HEK293 (cell line): ENCODE measurements around the gene CCSER2.

Source experiments
- CTCF ChIA-PET: fragments of 350-600 bp; formaldehyde crosslinking; extraction: SDS; loops from one replicate; lab custom pipeline; 2021; ENCODE audit warnings: antibody characterized with exemption; lab: Yijun Ruan, JAX
- POLR2A ChIA-PET: fragments of 300-600 bp; formaldehyde crosslinking; extraction: SDS; loops from one replicate; lab custom pipeline; 2020; ENCODE audit warnings: antibody characterized with exemption, inconsistent platforms; lab: Yijun Ruan, JAX
- H3K27ac ChIP-seq: fragments of 200-500 bp; sonication (Bioruptor generic); 2 replicates; pipeline ENCODE4 v1.5.1; 2014; ENCODE audit warnings: low read depth, low read length, control low read depth, inconsistent platforms; ENCODE audit errors: extremely low read depth
- H3K36me3 ChIP-seq, 2 experiments: fragments of 200-500 bp in 1 of 2; sonication (Bioruptor generic) in 1 of 2; 1 replicate in 1 of 2; 2 replicates in 1 of 2; pipeline ENCODE4 v1.5.1; 2014 to 2017; ENCODE audit warnings: inconsistent platforms in 2 of 2, low read length in 2 of 2; ENCODE audit not compliant: control insufficient read depth in 2 of 2, insufficient read depth in 1 of 2
- H3K4me1 ChIP-seq: fragments of 200-500 bp; sonication (Bioruptor generic); 2 replicates; pipeline ENCODE4 v1.5.1; 2014; ENCODE audit warnings: mild to moderate bottlenecking, low read length, inconsistent platforms; ENCODE audit not compliant: control insufficient read depth, insufficient read depth
- H3K4me3 ChIP-seq: 2 replicates; pipeline ENCODE4 v1.5.1; 2011; ENCODE audit warnings: low read depth, mild to moderate bottlenecking, control low read depth, low read length, moderate library complexity
- H3K9me3 ChIP-seq: fragments of 200-500 bp; sonication (Bioruptor generic); 2 replicates; pipeline ENCODE4 v1.5.1; 2014; ENCODE audit warnings: low read depth, low read length, inconsistent platforms; ENCODE audit not compliant: control insufficient read depth, insufficient read depth
- BCL11A ChIP-seq: fragments of 450-650 bp; formaldehyde crosslinking; IDR thresholded peaks from 2 replicates; pipeline ENCODE4 v1.5.1; 2016; ENCODE audit warnings: low read depth, missing biosample characterization, missing genetic modification characterization
- BCL6B ChIP-seq: fragments of 450-650 bp; formaldehyde crosslinking; IDR thresholded peaks from 2 replicates; pipeline ENCODE4 v1.5.1; 2017; ENCODE audit warnings: missing biosample characterization, missing genetic modification characterization
- CTCF ChIP-seq: fragments of 450-650 bp; formaldehyde crosslinking; IDR thresholded peaks from 2 replicates; pipeline ENCODE4 v1.5.1; 2016; ENCODE audit warnings: missing biosample characterization, missing genetic modification characterization
- GLIS1 ChIP-seq: fragments of 450-650 bp; formaldehyde crosslinking; IDR thresholded peaks from 2 replicates; pipeline ENCODE4 v1.5.1; 2016; ENCODE audit warnings: missing biosample characterization, missing genetic modification characterization
- OVOL3 ChIP-seq: fragments of 450-650 bp; formaldehyde crosslinking; IDR thresholded peaks from 2 replicates; pipeline ENCODE4 v1.5.1; 2016; ENCODE audit warnings: missing biosample characterization, missing genetic modification characterization
- PATZ1 ChIP-seq: fragments of 450-650 bp; formaldehyde crosslinking; IDR thresholded peaks from 2 replicates; pipeline ENCODE4 v1.5.1; 2016; ENCODE audit warnings: missing biosample characterization, missing genetic modification characterization
- SETDB1 ChIP-seq: IDR thresholded peaks from one replicate; pipeline ENCODE4 v1.6.1; 2017; ENCODE audit warnings: mild to moderate bottlenecking, low read length, moderate library complexity, mixed read lengths; ENCODE audit not compliant: insufficient read length
- SP3 ChIP-seq: fragments of 450-650 bp; formaldehyde crosslinking; IDR thresholded peaks from 2 replicates; pipeline ENCODE4 v1.5.1; 2016; ENCODE audit warnings: missing biosample characterization, missing genetic modification characterization
- SP7 ChIP-seq: fragments of 450-650 bp; formaldehyde crosslinking; IDR thresholded peaks from 2 replicates; pipeline ENCODE4 v1.5.1; 2016; ENCODE audit warnings: missing biosample characterization, missing genetic modification characterization
- ZBTB1 ChIP-seq: fragments of 450-650 bp; formaldehyde crosslinking; IDR thresholded peaks from 2 replicates; pipeline ENCODE4 v1.5.1; 2016; ENCODE audit warnings: missing biosample characterization, missing genetic modification characterization
- ZFP37 ChIP-seq: fragments of 450-650 bp; formaldehyde crosslinking; IDR thresholded peaks from 2 replicates; pipeline ENCODE4 v1.5.1; 2016; ENCODE audit warnings: missing biosample characterization, missing genetic modification characterization
- ZNF10 ChIP-seq: fragments of 450-650 bp; formaldehyde crosslinking; IDR thresholded peaks from 2 replicates; pipeline ENCODE4 v1.5.1; 2017; ENCODE audit warnings: missing biosample characterization, missing genetic modification characterization
- ZNF169 ChIP-seq: fragments of 450-650 bp; formaldehyde crosslinking; IDR thresholded peaks from 2 replicates; pipeline ENCODE4 v1.5.1; 2016; ENCODE audit warnings: missing biosample characterization, missing genetic modification characterization
- ZNF2 ChIP-seq: fragments of 450-650 bp; formaldehyde crosslinking; IDR thresholded peaks from 2 replicates; pipeline ENCODE4 v1.5.1; 2016; ENCODE audit warnings: missing biosample characterization, missing genetic modification characterization
- ZNF350 ChIP-seq: fragments of 450-650 bp; formaldehyde crosslinking; IDR thresholded peaks from 2 replicates; pipeline ENCODE4 v1.5.0; 2017; ENCODE audit warnings: missing biosample characterization, mild to moderate bottlenecking, missing genetic modification characterization
- ZNF571 ChIP-seq: fragments of 450-650 bp; formaldehyde crosslinking; IDR thresholded peaks from 2 replicates; pipeline ENCODE4 v1.5.0; 2017; ENCODE audit warnings: missing biosample characterization, missing genetic modification characterization
- ZNF610 ChIP-seq: fragments of 450-650 bp; formaldehyde crosslinking; IDR thresholded peaks from 2 replicates; pipeline ENCODE4 v1.5.1; 2016; ENCODE audit warnings: missing biosample characterization, missing genetic modification characterization, borderline replicate concordance
- ZNF645 ChIP-seq: fragments of 450-650 bp; formaldehyde crosslinking; IDR thresholded peaks from 2 replicates; pipeline ENCODE4; 2016; ENCODE audit warnings: missing biosample characterization, missing genetic modification characterization
- ZNF654 ChIP-seq: fragments of 450-650 bp; formaldehyde crosslinking; IDR thresholded peaks from 2 replicates; pipeline ENCODE4 v1.5.1; 2016; ENCODE audit warnings: low read depth, missing biosample characterization, missing genetic modification characterization
- ZNF707 ChIP-seq: fragments of 450-650 bp; formaldehyde crosslinking; IDR thresholded peaks from 2 replicates; pipeline ENCODE4 v1.5.1; 2016; ENCODE audit warnings: missing biosample characterization, missing genetic modification characterization
- ZNF785 ChIP-seq: fragments of 450-650 bp; formaldehyde crosslinking; IDR thresholded peaks from 2 replicates; pipeline ENCODE4 v1.5.1; 2016; ENCODE audit warnings: missing biosample characterization, missing genetic modification characterization

Gene CCSER2

GRCh38 chr10:84428711-84429110, 100.3 kb downstream of the CCSER2 start:
- Histone ChIP-seq H3K27ac (no peak overlapping the region), H3K4me3 (no peak overlapping the region), H3K36me3 (no peaks in the 10 kb centered on the region), H3K9me3 (no peaks in the 10 kb centered on the region), H3K4me1 (0 out of 2 replicates have a peak, but pooled peaks cover 1% of the 10 kb centered on the region)
- ChIA-PET POLR2A (no interaction called here), CTCF (interaction anchor here (1.3 to 4.3 kb wide), 3 partner anchors 10 to 111 kb away, joined by 9 to 27 read pairs (median 12); no protein-coding TSS in a partner anchor)
- no peak for TF ChIP-seq SP7
- TF ChIP-seq ZNF169 (tag by site-specific recombination), result no peak
- no peak for TF ChIP-seq OVOL3 (tag by site-specific recombination)
- TF ChIP-seq ZNF610 (tag by site-specific recombination), result no peak
- TF ChIP-seq ZNF707 (tag by site-specific recombination), result no peak
- TF ChIP-seq ZNF785, result no peak
- no peak for TF ChIP-seq ZBTB1
- TF ChIP-seq GLIS1, result no peak
- no peak for TF ChIP-seq SP3 (tag by site-specific recombination)
- no peak for TF ChIP-seq ZNF571 (tag by site-specific recombination)
- TF ChIP-seq ZNF350 (tag by site-specific recombination), result no peak

- Histone ChIP-seq H3K36me3 (no peaks in the 10 kb centered on the region), H3K9me3 (no peaks in the 10 kb centered on the region)
- ChIA-PET CTCF (interaction anchor here (0.5 to 4.3 kb wide), 39 partner anchors 9 to 963 kb away, joined by 3 to 32 read pairs (median 5); no protein-coding TSS in a partner anchor), POLR2A (interaction anchor here (0.6 kb wide), 1 partner anchor 62 kb away, joined by 7 read pairs; no protein-coding TSS in a partner anchor)
- TF ChIP-seq SETDB1, result peak; percentile 20
- TF ChIP-seq CTCF (tag by site-specific recombination), result peak; percentile 53; the same call in 1 of the 2 replicates
- TF ChIP-seq ZNF10, result no peak
- no peak for TF ChIP-seq ZNF645 (tag by site-specific recombination)
- TF ChIP-seq ZNF2 (tag by site-specific recombination), result peak; percentile 99
- TF ChIP-seq ZNF654, result peak; percentile 31; the same call in 1 of the 2 replicates
- no peak for TF ChIP-seq BCL6B (tag by site-specific recombination)
- TF ChIP-seq ZFP37 (tag by site-specific recombination), result no peak
- TF ChIP-seq, all 188 proteins: peak for 4
- Histone ChIP-seq H3K27ac (no peak overlapping the region), H3K4me1 (0 out of 2 replicates have a peak, but pooled peaks cover 2% of the 10 kb centered on the region), H3K4me3 (no peak overlapping the region)
Measured at GRCh38 chr10:84429926-84430520, 101.6 kb downstream of the CCSER2 start.

GRCh38 chr10:84432891-84433290, 104.5 kb downstream of the CCSER2 start:
- TF ChIP-seq PATZ1 (tag by site-specific recombination) (no peak), BCL11A (tag by site-specific recombination) (no peak)
- TF ChIP-seq, all 188 proteins: peak for 0
- ChIA-PET POLR2A (no interaction called here), CTCF (interaction anchor here (0.6 to 0.9 kb wide), 3 partner anchors 101 to 229 kb away, joined by 3 read pairs; no protein-coding TSS in a partner anchor)
- 0 out of 2 replicates have a peak, but pooled peaks cover 2% of the 10 kb centered on the region for H3K4me1 ChIP-seq
- no peak overlapping the region for H3K27ac ChIP-seq
- H3K36me3 ChIP-seq, result no peaks in the 10 kb centered on the region
- H3K9me3 ChIP-seq, result no peaks in the 10 kb centered on the region
- H3K4me3 ChIP-seq, result no peak overlapping the region
